SK-N-MC (cell line): ENCODE measurements around the gene GEMIN5.

ENCODE experiments used
- DNase-seq: peaks from one replicate; pipeline ENCODE4 v3.0.0-alpha.2; 2011; ENCODE audit warnings: low read depth, low spot score
- H3K27ac ChIP-seq: fragments of 200-600 bp; sonication (generic); 2 replicates; pipeline ENCODE4 v1.5.1; 2016; ENCODE audit warnings: mixed run types
- H3K36me3 ChIP-seq: fragments of 200-600 bp; sonication (generic); 2 replicates; pipeline ENCODE4 v1.6.1; 2017; ENCODE audit warnings: antibody characterized with exemption, low read length, mixed read lengths; ENCODE audit not compliant: insufficient read depth
- H3K4me3 ChIP-seq: fragments of 200-600 bp; sonication (generic); 2 replicates; pipeline ENCODE4 v1.5.1; 2016
- H3K9ac ChIP-seq: fragments of 200-600 bp; sonication (generic); 2 replicates; pipeline ENCODE4 v1.8.0; 2017; ENCODE audit warnings: mixed run types, mixed read lengths; ENCODE audit not compliant: insufficient read length
- H3K9me3 ChIP-seq: fragments of 200-600 bp; sonication (generic); 2 replicates; pipeline ENCODE4 v1.6.1; 2017; ENCODE audit warnings: low read depth, mild to moderate bottlenecking, antibody characterized with exemption, low read length, moderate library complexity, mixed read lengths
- EZH2 ChIP-seq: fragments of 200-600 bp; sonication (generic); IDR thresholded peaks from one replicate; pipeline ENCODE4 v1.6.1; 2017; ENCODE audit warnings: antibody characterized with exemption
- FOXP2 ChIP-seq: optimal IDR thresholded peaks from 2 replicates; pipeline ENCODE3; 2011; ENCODE audit warnings: mild to moderate bottlenecking, moderate library complexity; ENCODE audit not compliant: insufficient read depth; ENCODE audit errors: extremely low read length, control extremely low read depth
- POLR2AphosphoS5 ChIP-seq: IDR thresholded peaks from 2 replicates; pipeline ENCODE4 v1.6.1; 2012; ENCODE audit warnings: mild to moderate bottlenecking, low read depth, low read length, borderline replicate concordance

Gene GEMIN5

DNA sequence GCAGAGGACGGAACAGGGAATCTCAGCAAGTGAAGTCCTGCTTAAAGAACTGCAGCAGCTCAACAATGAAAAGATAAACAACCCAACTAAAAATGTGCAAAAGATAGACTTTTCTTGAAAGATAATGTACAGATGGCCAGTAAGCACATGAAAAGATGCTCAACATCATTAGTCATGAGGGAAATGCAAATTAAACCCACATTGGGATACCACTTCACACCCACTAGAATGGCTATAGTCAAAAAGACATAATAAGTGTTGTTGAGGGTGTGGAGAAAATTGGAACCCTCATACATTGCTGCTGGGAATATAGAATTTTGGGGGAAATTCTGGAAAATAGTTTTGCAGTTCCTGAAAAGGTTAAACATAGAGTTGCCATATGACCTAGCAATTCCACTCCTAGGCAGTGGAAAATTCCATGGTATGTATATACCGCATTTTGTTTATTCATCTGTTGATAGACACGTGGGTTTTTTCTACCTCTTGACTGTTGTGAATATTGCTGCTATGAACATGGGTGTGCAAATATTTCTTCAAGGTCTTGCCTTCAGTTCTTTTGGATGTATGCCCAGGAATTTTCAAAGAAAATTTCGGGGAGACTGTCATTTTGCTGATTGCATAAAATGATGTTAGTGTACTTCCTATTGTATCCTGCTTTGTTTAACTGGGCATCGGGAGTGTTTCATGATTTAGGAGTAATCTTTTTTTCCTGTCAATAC is 72.4 kb downstream of the GEMIN5 start:
- H3K9ac ChIP-seq = no peak overlapping the region
- TF ChIP-seq POLR2AphosphoS5 = no peak
- TF ChIP-seq EZH2 = no peak
- TF ChIP-seq FOXP2 = no peak
- H3K4me3 ChIP-seq = no peak overlapping the region
- DNase-seq = no peak
- 0 out of 2 replicates have a peak overlapping the region, but pooled peaks have one; percentile 3 for H3K27ac ChIP-seq
- no peaks in the 10 kb centered on the region for H3K9me3 ChIP-seq
- peaks cover 71% of the 10 kb centered on the region for H3K36me3 ChIP-seq

DNA sequence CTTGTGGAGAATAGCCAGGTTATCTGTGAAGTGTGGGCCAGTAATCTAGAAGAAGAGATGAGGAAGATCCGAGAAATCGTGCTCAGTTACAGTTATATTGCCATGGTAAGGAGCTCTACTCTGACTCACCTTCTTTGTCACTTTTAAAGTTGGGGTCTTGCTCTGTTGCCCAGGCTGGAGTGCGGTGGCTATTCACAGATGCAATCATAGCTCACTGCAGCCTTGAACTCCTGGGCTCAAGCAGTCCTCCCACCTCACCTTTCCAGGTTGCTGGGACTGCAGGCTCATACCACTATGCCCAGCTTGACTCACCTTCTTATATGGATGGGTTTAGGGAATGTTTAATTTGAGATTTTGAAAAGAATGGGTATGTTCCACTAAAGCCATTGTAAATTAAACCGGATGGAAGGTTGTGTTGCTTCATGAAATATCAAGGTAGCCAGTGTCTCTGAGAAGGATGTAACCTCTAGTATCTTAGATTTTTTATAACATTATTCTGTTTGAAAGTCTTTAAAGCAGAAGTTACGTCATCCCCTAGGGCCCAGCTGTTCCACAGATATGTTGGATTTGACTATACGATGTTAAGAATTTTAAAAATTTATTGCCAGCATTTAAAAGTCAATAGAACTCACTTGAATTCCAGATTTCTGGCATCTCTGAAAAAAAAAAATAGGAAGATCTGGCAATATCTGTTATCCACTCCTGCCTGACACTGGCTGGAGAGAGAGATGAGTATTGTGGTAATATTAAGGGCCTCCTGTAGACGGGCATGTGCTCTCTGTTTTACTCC is 74.5 kb downstream of the GEMIN5 start:
- H3K36me3 ChIP-seq = peaks cover 59% of the 10 kb centered on the region
- H3K9ac ChIP-seq = no peak overlapping the region
- H3K4me3 ChIP-seq = no peak overlapping the region
- no peaks in the 10 kb centered on the region for H3K9me3 ChIP-seq
- no peak for TF ChIP-seq FOXP2
- no peak for TF ChIP-seq POLR2AphosphoS5
- TF ChIP-seq EZH2 = no peak
- H3K27ac ChIP-seq = 0 out of 2 replicates have a peak overlapping the region, but pooled peaks have one; percentile 25
- DNase-seq = no peak

DNA sequence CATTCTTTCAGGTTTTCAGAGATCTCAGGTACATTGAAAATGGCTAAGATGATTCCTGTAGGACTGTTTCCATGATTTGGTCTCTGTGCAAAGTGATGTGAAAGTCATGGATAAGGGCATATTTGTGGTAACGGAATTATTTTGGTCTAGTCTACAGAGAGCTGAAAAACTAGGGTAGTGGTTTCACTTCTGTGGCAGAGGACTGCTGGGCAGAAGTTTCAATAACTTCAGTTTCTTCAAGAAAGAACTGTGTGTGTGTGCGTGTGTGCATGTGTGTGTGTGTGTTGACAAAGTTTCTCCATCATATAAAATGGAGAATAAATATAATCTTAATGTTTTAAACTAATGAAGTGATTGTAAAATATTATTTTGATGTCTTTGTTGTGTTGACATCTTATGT is 75.2 kb downstream of the GEMIN5 start:
- no peak for TF ChIP-seq POLR2AphosphoS5
- TF ChIP-seq EZH2 = no peak
- TF ChIP-seq FOXP2 = no peak
- H3K4me3 ChIP-seq = no peak overlapping the region
- H3K9ac ChIP-seq = no peak overlapping the region
- H3K36me3 ChIP-seq = peaks cover 58% of the 10 kb centered on the region
- H3K9me3 ChIP-seq = no peaks in the 10 kb centered on the region
- no peak for DNase-seq
- no peak overlapping the region for H3K27ac ChIP-seq

DNA sequence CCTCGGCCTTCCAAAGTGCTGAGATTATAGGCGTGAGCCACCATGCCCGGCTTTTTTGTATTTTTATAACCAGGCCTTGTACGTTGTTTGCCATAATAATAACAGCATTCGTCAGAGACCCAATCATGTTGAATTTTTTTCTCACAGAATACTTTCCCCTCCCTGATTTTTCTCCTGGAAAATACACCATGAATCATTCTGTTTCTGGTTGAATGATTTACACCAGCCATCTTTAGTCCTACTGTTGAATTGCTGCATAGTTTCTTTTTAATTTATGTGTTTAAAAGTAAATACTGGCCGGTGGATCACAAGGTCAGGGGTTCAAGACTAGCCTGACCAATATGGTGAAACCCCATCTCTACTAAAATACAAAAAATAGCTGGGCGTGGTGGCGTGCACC is 76.1 kb downstream of the GEMIN5 start:
- H3K36me3 ChIP-seq = peaks cover 51% of the 10 kb centered on the region
- H3K9ac ChIP-seq = no peak overlapping the region
- no peak overlapping the region for H3K27ac ChIP-seq
- no peaks in the 10 kb centered on the region for H3K9me3 ChIP-seq
- no peak overlapping the region for H3K4me3 ChIP-seq
- no peak for TF ChIP-seq POLR2AphosphoS5
- TF ChIP-seq EZH2 = no peak
- no peak for TF ChIP-seq FOXP2
- DNase-seq = no peak

DNA sequence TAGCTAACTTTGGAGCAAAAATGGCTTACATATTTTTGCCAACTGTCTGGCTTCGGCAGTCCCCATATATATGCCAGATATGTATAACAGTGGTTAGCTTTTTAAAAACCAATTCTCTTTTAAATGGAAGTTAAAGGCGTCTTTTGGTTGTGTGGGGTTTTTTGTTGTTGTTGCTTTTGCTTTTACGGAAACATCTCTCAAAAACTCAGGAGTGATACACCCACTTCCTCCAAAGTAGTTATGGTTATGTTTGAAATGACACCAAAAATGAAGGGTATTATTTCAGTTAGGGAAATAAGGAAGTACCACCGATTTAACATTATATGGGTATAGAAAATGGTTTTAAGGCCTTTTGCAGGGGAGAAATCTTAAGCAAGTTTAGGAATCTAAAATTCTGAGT is 77.2 kb downstream of the GEMIN5 start:
- peak overlapping the region; percentile 48; the same call in 1 of the 2 replicates for H3K27ac ChIP-seq
- H3K4me3 ChIP-seq = peak overlapping the region; percentile 87
- H3K9ac ChIP-seq = peak overlapping the region; percentile 90
- H3K36me3 ChIP-seq = peaks cover 40% of the 10 kb centered on the region
- H3K9me3 ChIP-seq = no peaks in the 10 kb centered on the region
- no peak for DNase-seq
- TF ChIP-seq FOXP2 (no peak), EZH2 (no peak), POLR2AphosphoS5 (no peak)

DNA sequence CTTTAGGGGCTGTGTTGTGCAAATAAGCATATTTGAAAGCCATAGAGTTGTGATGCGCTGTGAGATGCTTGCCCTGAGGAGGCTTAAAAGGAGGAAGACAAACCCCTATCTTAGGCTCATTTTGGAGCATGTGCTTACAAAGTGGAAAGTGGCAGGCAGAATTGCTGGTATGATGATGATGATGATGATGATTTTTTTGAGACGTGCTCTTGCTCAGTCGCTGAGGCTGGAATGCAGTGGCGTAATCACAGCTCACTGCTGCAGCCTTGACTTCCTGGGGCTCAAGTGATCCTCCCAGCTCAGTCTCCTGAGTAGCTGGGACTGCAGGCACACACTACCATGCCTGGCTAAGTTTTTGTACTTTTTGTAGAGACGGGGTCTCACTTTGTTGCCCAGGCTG is 77.9 kb downstream of the GEMIN5 start:
- H3K27ac ChIP-seq = no peak overlapping the region
- no peaks in the 10 kb centered on the region for H3K9me3 ChIP-seq
- H3K36me3 ChIP-seq = peaks cover 33% of the 10 kb centered on the region
- peak overlapping the region; percentile 90 for H3K9ac ChIP-seq
- no peak for TF ChIP-seq EZH2
- no peak for TF ChIP-seq POLR2AphosphoS5
- no peak for TF ChIP-seq FOXP2
- DNase-seq = no peak
- peak overlapping the region; percentile 87 for H3K4me3 ChIP-seq

DNA sequence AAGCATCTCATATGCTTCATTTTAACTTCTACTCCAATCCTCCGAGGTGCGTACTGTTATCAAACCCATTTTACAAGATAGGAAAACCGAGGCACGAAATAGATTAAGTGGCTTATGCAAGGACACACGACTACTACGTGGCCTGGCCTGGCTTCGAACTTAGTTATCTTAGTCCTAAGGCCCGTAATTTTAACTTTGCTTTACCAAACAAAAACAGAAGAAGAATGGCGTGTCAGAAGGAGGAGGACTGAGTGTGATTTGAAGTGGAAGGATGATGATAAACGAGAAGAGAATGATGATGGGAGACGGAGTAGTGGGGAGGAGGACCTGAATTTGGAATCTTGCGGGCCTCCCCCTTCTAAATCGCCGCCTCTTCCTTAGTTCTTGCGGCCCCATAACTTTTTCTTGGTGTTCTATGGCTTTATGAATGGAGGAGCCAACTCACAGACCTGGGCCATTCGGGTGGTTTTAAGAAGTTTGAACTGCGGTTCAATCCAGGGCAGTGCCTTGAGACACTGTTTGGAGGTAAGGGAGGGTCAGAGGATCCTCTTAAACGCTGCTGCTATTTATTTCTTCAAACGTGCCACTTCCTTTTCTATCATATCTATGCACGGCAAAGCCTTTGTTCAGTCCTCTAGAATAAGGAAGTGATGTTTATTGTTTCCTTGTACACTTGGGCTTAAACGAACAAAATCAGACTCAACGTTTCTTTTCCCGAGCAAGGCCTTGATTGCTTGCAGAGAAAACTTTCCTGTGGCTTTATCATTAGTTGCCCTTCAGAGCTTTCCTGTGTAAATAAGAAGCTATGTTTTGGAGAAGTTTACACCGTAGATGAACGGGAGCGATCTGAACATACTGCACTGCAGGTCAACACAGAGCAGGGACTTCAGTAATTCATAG is 78.8 kb downstream of the GEMIN5 start:
- TF ChIP-seq POLR2AphosphoS5 = no peak
- TF ChIP-seq FOXP2 = no peak
- no peak for TF ChIP-seq EZH2
- Histone ChIP-seq H3K36me3 (peaks cover 24% of the 10 kb centered on the region), H3K9me3 (no peaks in the 10 kb centered on the region), H3K4me3 (peak overlapping the region; percentile 87), H3K9ac (peak overlapping the region; percentile 90), H3K27ac (peak overlapping the region; percentile 96)
- DNase-seq = no peak
